ENCODE data around the gene FAM24A.

GRCh38 chr10:122863216-122864193, 46.9 kb upstream of the FAM24A start:
- TF ChIP-seq CTCF (IDR thresholded peaks at IDR 0.05) (no peak), POLR2AphosphoS5 (IDR thresholded peaks at IDR 0.05; ENCODE audit: insufficient read depth in 1 of 2, low read depth in 1 of 2) (no peak)
